Frontal cortex (tissue), 4 donors: ENCODE data around the gene TUBA3E. TPM values are rescaled to one million over a fixed set of nuclear protein-coding genes. Genes with fewer than 3 reads are reported as not detected.
"Not testable (repeated sequence)": the region's sequence is repeated elsewhere in the genome, so short reads cannot be mapped to it uniquely, and the experiment has no call there.

Experiments
- DNase-seq, 2 donors: peaks; one replicate each; pipeline ENCODE4 v3.0.0; 2012; ENCODE audit warnings: low spot score in 2 of 2
- FAIRE-seq: peaks from 2 replicates; lab custom pipeline; 2012; peaks lifted over from hg19 to GRCh38; lab: Jason Lieb, UNC
- total RNA-seq: library from RNA; depleted of rRNA; stranded (reverse); fragments of >200 nt; gene quantifications from one replicate; pipeline ENCODE4 v1.2.3, GENCODE V29; 2014
- donor health status: control.
- donor health status: control.
- donor health status: control.

Gene TUBA3E
- total RNA-seq, 1 donor from 2014 or later = not detected

- DNase-seq, FAIRE-seq: not testable (repeated sequence)
Measured at GRCh38 chr2:130193824-130194223, 4.4 kb downstream of the TUBA3E start.

- not testable (repeated sequence) for FAIRE-seq, DNase-seq
Measured at GRCh38 chr2:130192451-130192850, 5.8 kb downstream of the TUBA3E start.

- not testable (repeated sequence) for DNase-seq, FAIRE-seq
Measured at GRCh38 chr2:130191319-130191718, 6.9 kb downstream of the TUBA3E start.

DNA sequence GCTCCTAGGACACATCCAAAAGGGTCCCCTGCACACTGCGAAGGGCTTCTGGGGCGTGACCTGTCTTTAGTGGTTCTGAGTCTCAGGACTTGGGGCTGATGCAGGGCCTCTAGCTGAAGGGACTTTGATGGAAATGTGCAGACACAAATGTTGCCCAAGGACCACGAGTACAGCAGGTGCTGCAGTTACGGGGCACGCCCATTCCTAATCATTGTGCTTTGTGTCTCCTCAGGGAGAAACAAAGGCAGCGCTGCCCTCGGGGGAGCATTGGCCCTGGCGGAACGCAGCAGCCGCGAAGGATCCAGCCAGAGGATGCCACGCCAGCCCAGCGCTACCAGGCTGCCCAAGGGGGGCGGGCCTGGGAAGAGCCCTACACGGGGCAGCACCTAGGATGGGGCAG is 8.0 kb downstream of the TUBA3E start:
- FAIRE-seq (no peak), DNase-seq (no peak)

GRCh38 chr2:130188958-130189357 is 9.3 kb downstream of the TUBA3E start:
- not testable (repeated sequence) for FAIRE-seq, DNase-seq

GRCh38 chr2:130187859-130188792 is 10.1 kb downstream of the TUBA3E start:
- not testable (repeated sequence) for FAIRE-seq, DNase-seq

- no peak for DNase-seq
- FAIRE-seq = no peak
Measured at GRCh38 chr2:130187268-130187667, 11.0 kb downstream of the TUBA3E start.

GRCh38 chr2:130186391-130186790 is 11.8 kb downstream of the TUBA3E start:
- DNase-seq (no peak), FAIRE-seq (no peak)

- DNase-seq (no peak), FAIRE-seq (no peak)
Measured at GRCh38 chr2:130185896-130186295, 12.3 kb downstream of the TUBA3E start.

GRCh38 chr2:130185436-130185835 is 12.8 kb downstream of the TUBA3E start:
- DNase-seq (no peak), FAIRE-seq (no peak)

DNA sequence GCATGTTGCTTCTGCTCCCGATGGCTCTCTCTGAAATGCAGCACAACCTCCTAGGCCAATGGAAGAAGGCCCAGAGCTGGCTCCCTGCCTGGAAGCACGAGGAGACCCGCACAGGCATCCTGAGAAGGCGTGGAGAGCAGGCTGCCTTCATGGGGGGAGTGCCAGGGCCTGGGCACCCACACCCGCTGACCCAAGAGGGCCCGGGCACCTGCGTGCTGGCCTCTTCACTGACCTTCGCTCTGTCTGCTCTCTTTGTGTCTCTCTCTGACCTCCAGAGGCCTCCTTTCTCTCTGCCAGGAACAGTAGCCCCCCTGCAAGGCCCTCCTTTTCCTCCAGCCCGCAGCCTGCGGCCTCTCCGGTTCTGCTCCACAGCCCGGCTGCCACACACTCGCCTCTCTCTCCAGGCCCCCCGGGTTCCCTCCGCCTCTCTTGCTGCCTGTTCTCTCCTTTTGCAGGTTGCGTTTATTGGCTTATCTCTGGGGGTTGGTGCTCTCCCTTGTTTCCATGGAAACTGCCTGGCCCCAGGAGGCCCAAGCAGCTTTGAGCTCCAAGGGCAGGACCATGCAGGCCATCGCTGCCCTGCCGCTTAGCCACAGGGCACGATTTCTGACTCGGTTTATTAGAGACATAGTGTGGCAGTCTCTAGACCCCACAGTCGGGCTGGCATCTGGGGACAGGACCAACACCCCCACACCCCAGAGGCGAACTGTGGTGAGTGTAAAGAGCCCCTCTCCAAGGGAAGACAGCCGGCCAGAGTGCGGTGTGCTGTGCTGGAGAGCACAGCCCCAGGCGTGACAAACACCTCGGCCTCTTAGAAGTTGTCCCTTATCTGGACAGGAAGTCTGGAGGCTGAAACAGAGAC is 14.5 kb downstream of the TUBA3E start:
- FAIRE-seq (no peak), DNase-seq (no peak)

DNA sequence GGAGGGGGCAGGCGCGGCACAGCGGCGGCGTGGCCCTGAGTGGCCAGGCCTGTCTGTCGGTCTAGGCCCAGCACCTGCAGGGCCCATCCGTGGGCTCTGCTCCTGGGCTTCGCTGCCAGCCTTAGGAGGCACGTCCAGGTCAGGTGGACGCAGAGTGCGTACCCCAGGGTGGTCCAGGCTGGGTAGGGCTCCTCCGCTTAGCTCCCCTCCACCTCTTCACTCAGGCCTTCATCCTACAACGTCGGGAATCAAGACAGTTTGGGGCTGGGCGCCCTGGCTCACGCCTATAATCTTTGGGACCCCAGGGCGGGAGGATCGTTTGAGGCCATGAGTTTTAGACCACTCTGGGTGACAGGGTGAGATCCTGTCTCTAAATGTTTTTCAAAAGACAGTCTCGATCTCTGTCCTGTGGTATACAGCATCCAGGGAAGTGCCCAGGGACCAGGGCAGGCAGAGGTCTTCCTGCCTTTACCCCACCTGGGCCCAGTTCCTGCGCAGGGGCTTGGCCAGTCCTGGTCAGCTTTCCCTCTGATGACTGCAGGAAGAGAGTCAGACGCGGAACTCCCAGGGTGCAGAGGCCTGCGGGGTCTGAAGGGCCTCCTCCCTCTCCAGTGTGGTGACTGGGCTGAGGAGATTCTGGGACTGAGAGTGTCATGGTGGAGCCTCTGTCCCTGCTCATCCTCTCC is 15.3 kb downstream of the TUBA3E start:
- not testable (repeated sequence) for DNase-seq

GRCh38 chr2:130181880-130182682 is 16.2 kb downstream of the TUBA3E start, which contains the start of gene MZT2B:
Gene MZT2B (plus strand): TSS chr2:130182262. CDS start chr2:130182283, 21 bp downstream.
- FAIRE-seq = not testable (repeated sequence)
- peak; percentile 87 to 88 for DNase-seq

More for the DNA sequence above, 15.3 kb downstream of the TUBA3E start:
- FAIRE-seq = not testable (repeated sequence)

- no peak for FAIRE-seq
- peak; percentile 86 to 89 for DNase-seq
Measured at GRCh38 chr2:130181325-130181879, 16.8 kb downstream of the TUBA3E start, which contains the start of gene SMPD4. Gene SMPD4 (minus strand): TSS chr2:130181602. CDS start chr2:130176592, 5,010 bp downstream.

- not testable (repeated sequence) for DNase-seq, FAIRE-seq
Measured at GRCh38 chr2:130180404-130181324, 17.6 kb downstream of the TUBA3E start.

GRCh38 chr2:130174866-130175265 is 23.4 kb downstream of the TUBA3E start:
- FAIRE-seq = not testable (repeated sequence)

DNA sequence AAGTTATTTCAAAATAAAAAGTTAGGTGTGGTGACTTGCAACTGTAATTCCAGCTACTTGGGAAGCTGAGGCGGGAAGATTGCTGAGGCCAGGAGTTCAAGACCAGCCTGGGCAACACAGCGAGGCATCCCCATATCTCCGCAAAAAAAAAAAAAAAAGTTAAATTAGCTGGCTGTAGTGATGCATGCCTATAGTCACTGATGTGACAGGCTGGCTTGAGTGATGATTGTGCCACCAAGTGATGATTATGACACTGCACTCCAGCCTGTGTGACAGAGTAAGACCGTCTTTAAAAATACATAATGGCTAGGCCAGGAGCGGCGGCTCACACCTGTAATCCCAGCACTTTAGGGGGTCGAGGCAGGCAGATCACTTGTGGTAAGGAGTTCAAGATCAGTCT is 28.3 kb downstream of the TUBA3E start:
- DNase-seq (no peak), FAIRE-seq (no peak)

More at GRCh38 chr2:130174866-130175265, 23.4 kb downstream of the TUBA3E start:
- not testable (repeated sequence) for DNase-seq
